Measurements from ENCODE around the gene DCTN2. TPM values are rescaled to one million over a fixed set of nuclear protein-coding genes. Genes with fewer than 3 reads are reported as not detected.
"Not testable (repeated sequence)": the region's sequence is repeated elsewhere in the genome, so short reads cannot be mapped to it uniquely, and the experiment has no call there.

The DCTN2 gene
- polyA plus RNA-seq, 6 donors from 2014 or later, result 65.6 to 87.3 (median 71.2) TPM

DNA sequence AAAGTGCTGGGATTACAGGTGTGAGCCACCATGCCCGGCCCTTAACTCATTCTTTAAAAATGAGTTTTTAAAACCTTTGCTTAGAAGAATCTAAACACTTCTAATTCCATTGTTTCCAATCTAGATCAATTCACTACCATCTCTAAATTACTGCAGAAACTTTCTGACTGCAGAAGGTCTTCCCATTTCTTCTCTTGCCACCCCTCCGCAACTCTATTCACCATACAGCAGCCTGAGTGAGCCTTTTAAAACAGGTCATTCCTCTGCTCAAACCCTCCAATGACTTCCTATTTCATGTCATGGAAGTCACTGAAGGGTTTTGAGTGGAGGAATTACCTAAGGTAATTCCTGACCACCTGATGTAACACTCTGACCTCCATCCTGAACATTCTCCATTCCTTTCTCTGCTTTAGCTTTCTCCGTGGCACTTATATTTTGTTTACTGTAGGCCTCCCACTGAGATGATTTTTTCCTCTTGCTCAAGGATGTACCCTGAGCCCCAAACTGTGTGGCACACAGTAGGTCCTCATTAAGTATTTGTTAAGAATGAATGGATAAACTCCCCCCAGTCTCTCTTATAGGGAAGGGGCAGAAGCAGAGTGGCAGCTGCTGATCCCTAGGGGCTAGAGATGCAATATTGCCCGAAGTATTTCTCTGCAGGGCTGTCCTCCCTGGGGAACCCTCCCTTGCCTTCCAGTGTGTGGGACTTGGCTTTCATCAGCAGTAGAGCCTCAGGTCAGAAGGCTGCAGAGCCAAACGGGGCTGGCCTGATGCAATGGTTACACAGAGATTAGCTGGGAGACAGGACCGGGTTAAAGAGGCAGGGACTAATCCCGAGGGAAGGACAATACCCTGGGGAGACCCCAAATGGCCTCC, 27.8 kb downstream of the DCTN2 start:
- H3K27me3 Mint-ChIP-seq, result no peaks in the 10 kb centered on the region
- no peak for DNase-seq
- H3K4me3 Mint-ChIP-seq, result peak overlapping the region; percentile 93 to 100 (median 99)
- peaks cover 0 to 9% of the 10 kb centered on the region in 2 donors for H3K36me3 Mint-ChIP-seq
- H3K9me3 Mint-ChIP-seq, result no peaks in the 10 kb centered on the region
- peaks cover 38 to 54% (median 53%) of the 10 kb centered on the region in 3 donors for H3K4me1 Mint-ChIP-seq
- ATAC-seq (ENCODE audit: low read depth in 2 of 2), result no peak
- peak overlapping the region; percentile 99 to 100 (median 100) for H3K27ac Mint-ChIP-seq

DNA sequence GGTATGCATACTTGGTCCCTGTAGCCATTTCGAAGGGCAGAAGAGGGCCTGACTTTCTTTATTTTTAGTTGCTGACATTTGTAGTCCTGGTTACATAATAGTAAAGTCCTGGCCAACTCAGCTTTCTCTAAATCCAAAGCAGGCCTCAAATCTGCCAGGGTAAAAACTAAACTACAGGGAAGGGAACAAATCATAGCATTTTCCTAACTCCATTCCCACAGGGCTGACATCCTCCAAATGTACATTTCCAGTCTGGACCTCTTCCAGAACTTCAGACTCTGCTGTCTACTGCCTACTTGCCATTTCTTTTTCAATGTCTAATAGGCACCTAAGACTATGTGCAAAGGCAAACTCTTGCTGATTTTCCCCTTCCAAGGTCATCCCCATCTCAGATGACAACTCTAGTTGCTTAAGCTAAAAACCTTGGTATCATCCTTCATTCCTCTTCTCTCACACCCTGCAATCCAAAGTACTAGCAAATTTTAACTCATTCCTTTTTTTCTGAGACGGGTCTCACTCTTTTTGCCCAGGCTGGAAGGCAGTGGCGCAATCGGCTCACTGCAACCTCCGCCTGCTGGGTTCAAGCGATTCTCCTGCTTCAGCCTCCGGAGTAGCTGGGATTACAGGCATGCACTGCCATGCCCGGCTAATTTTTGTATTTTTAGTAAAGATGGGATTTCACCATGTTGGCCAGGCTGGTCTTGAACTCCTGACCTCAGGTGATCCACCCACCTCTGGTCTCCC, 28.6 kb downstream of the DCTN2 start:
- Mint-ChIP-seq H3K27ac (peak overlapping the region in 5 of 6 donors; percentile 95 to 100 (median 100)), H3K27me3 (no peaks in the 10 kb centered on the region), H3K4me1 (peaks cover 30 to 47% (median 45%) of the 10 kb centered on the region in 3 donors), H3K4me3 (peak overlapping the region in 7 of 8 donors; percentile 93 to 100 (median 99)), H3K9me3 (no peaks in the 10 kb centered on the region), H3K36me3 (peaks cover under 1 to 9% of the 10 kb centered on the region in 2 donors)
- ATAC-seq (ENCODE audit: low read depth in 2 of 2), result no peak
- no peak for DNase-seq

DNA sequence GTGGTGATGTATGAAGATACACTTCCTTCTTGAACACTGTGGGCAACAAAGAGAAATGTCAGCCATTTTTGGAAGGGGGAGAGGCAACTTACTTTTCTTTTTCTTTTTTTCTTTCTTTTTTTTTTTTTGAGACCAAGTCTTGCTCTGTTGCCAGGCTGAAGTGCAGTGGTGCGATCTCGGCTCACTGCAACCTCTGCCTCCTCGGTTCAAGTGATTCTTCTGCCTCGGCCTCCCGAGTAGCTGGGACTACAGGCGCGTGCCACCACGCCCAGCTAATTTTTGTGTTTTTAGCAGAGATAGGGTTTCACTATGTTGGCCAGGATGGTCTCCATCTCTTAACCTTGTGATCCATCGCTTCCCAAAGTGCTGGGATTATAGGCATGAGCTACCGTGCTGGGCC, 29.3 kb downstream of the DCTN2 start:
- ATAC-seq (ENCODE audit: low read depth in 2 of 2); H3K9me3 Mint-ChIP-seq; H3K27me3 Mint-ChIP-seq; DNase-seq; H3K36me3 Mint-ChIP-seq: not testable (repeated sequence)
- peak overlapping the region in 4 of 6 donors; percentile 38 to 100 (median 80) for H3K27ac Mint-ChIP-seq
- peaks cover 26 to 46% (median 40%) of the 10 kb centered on the region in 3 donors for H3K4me1 Mint-ChIP-seq
- peak overlapping the region in 3 of 8 donors; percentile 19 to 96 (median 42) for H3K4me3 Mint-ChIP-seq

DNA sequence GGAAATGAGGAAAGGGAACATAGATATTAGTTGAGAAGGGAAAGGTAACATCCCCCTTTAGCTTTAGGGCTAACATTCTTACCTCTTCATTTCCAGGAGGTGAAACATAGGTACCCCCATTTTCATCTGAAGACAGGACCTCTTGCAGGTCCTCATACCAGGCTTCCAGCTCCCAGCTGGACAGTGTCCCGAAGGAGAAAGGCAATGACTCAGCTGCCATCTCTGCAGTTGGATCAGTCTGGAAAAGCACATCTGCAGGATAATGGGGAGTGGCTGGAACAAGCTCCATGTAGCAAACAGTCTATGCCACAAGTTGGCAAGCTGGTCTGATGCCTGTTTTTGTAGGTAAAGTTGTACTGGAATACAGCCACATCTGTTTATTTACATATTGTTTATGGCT, 29.8 kb downstream of the DCTN2 start:
- Mint-ChIP-seq H3K36me3 (peaks cover 9 to 12% of the 10 kb centered on the region in 2 donors), H3K9me3 (no peaks in the 10 kb centered on the region), H3K4me3 (peak overlapping the region in 3 of 8 donors; percentile 19 to 96 (median 20)), H3K4me1 (peaks cover 31 to 45% (median 40%) of the 10 kb centered on the region in 3 donors), H3K27ac (peak overlapping the region in 4 of 6 donors; percentile 3 to 100 (median 64)), H3K27me3 (no peaks in the 10 kb centered on the region)
- DNase-seq (no peak), ATAC-seq (ENCODE audit: low read depth in 2 of 2) (no peak)

DNA sequence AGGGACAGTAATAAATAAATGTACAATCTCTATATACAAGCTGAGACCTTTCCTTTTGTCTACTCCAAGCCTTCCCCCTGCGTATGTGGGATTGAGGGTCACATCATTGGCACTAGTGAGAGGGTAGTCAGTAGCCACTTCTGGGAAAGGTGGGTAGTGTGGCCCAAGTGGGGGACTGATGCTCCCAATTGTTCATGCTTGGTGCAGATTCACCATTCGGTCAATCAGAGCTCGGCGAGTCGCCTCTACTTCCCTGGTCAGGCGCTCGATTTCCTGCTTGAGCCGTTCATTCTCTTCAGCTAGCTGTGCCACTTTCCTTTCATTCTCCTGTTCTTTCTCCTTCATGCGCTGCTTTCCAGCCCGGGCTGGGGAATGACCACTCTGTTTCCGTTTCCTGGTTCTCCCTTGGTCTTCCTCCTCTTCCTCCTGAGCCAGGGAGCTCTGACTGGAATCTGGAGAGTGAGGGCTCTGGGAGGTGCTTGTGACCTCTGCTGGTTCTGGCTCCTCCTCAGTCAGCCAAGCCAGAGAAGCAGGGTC, 30.3 kb downstream of the DCTN2 start:
- Mint-ChIP-seq H3K4me3 (peak overlapping the region in 2 of 8 donors; percentile 76 to 96), H3K36me3 (peaks cover 9 to 17% of the 10 kb centered on the region in 2 donors)

DNA sequence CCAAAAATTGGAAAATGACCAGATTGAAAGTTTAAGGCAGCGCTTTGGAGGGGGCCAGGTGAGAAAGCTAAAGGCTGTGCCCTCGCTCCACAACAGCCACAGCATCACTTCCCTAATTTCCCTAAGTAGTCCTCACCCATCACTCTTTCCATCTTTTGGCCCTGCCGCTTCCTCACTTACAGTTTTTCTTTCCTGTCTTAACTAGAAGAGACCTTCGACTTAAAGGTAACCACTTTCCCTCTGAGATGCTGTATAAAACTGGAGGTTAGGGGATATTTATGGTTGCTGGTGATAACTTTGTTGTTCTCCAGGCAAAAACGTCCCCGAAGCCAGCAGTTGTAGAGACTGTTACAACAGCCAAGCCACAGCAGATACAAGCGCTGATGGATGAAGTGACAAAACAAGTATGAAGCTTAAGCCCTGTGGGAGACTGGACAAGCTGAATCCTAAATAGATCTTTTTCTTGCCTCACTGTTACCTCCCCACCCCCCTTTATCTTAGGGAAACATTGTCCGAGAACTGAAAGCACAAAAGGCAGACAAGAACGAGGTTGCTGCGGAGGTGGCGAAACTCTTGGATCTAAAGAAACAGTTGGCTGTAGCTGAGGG, 31.0 kb downstream of the DCTN2 start:
- DNase-seq, result no peak
- no peaks in the 10 kb centered on the region for H3K9me3 Mint-ChIP-seq
- peaks cover 9 to 19% of the 10 kb centered on the region in 2 donors for H3K36me3 Mint-ChIP-seq
- no peaks in the 10 kb centered on the region for H3K27me3 Mint-ChIP-seq
- no peak for ATAC-seq (ENCODE audit: low read depth in 2 of 2)
- H3K27ac Mint-ChIP-seq, result peak overlapping the region in 5 of 6 donors; percentile 40 to 100 (median 56)
- H3K4me1 Mint-ChIP-seq, result peaks cover 27 to 33% (median 31%) of the 10 kb centered on the region in 3 donors
- peak overlapping the region in 1 of 8 donors; percentile 65 for H3K4me3 Mint-ChIP-seq

More for the DNA sequence above, 30.3 kb downstream of the DCTN2 start:
- Mint-ChIP-seq H3K9me3 (no peaks in the 10 kb centered on the region), H3K27me3 (no peaks in the 10 kb centered on the region), H3K4me1 (peaks cover 30 to 40% (median 35%) of the 10 kb centered on the region in 3 donors), H3K27ac (peak overlapping the region in 2 of 6 donors; percentile 82 to 100)
- ATAC-seq (ENCODE audit: low read depth in 2 of 2) (no peak), DNase-seq (no peak)

DNA sequence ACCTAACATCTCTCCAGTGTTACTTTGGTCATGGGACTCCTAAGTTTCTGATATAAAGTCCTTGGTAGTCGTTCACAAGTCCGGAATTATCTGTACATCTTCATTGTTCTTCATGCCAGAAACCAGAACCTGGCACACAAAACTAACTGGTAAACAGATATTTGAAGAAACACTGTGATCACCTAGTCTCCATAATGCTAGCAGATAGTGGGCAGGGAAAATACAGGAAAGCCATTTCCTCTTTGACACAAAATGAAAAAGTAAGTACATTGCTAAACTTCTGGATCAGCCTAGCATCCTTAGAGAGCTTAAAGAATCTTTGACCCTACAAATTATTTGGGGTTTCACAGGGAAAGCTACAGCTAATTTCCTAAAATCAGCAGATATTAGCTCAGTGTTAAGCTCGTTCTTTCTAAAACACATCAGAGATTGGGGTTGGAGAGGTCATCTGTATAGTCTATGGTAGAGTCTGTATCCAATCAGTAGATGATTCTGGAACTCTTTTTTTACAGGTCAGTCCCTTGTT, 31.5 kb downstream of the DCTN2 start:
- Mint-ChIP-seq H3K27me3 (no peaks in the 10 kb centered on the region), H3K4me1 (peaks cover 22 to 31% (median 30%) of the 10 kb centered on the region in 3 donors), H3K27ac (peak overlapping the region in 3 of 6 donors; percentile 50 to 100 (median 70)), H3K9me3 (no peaks in the 10 kb centered on the region), H3K36me3 (peaks cover 9 to 19% of the 10 kb centered on the region in 2 donors), H3K4me3 (peak overlapping the region in 1 of 8 donors; percentile 65)
- DNase-seq, result no peak
- no peak for ATAC-seq (ENCODE audit: low read depth in 2 of 2)

DNA sequence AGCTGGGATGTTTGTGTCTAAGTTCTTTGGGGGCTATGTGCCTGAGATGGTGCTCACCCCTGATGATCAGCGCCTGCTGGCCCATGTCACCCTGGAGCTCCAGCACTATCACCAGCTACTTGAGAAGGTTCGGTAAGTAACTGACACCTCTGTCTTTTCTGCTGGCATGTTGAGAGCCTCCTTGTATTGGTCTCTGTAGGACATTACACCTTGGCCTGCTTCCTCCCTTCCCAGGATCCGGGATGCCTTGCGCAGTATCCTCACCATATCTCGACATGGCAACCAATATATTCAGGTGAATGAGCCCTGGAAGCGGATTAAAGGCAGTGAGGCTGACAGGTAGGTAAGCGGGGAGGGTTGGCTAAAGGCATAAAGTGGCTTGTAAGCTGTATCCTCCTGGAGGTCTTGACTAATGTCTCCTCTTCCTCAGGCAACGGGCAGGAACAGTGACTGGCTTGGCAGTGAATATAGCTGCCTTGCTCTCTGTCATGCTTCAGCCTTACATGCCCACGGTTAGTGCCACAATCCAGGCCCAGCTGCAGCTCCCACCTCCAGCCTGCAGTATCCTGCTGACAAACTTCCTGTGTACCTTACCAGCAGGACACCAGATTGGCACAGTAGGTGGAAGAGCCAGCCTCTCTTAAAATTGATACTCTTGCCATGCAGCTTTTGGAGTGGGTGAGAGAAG, 32.1 kb downstream of the DCTN2 start:
- Mint-ChIP-seq H3K36me3 (peaks cover 9 to 21% of the 10 kb centered on the region in 2 donors), H3K27me3 (no peaks in the 10 kb centered on the region), H3K27ac (peak overlapping the region in 3 of 6 donors; percentile 54 to 100 (median 70)), H3K4me3 (no peak overlapping the region), H3K9me3 (no peaks in the 10 kb centered on the region), H3K4me1 (peaks cover 18 to 28% (median 26%) of the 10 kb centered on the region in 3 donors)
- DNase-seq (no peak), ATAC-seq (ENCODE audit: low read depth in 2 of 2) (no peak)

DNA sequence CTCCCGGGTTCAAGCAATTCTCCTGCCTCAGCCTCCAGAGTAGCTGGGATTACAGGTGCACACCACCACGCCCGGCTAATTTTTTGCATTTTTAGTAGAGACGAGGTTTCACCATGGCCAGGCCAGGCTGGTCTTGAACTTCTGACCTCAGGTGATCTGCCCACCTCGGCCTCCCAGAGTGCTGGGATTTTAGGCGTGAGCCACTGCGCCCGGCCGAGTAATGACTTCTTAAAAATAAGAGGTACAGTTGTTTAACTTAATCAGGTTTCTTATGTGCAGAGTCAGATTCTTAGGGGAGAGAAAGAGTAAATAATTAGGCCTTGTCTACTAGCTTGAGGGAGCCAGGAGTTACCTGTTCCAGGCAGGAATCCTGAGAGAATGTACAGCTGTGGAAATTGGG, 32.7 kb downstream of the DCTN2 start:
- DNase-seq; ATAC-seq (ENCODE audit: low read depth in 2 of 2); H3K4me3 Mint-ChIP-seq; H3K9me3 Mint-ChIP-seq; H3K27me3 Mint-ChIP-seq: not testable (repeated sequence)
- Mint-ChIP-seq H3K27ac (peak overlapping the region in 1 of 6 donors; percentile 15), H3K4me1 (peaks cover 15 to 26% (median 23%) of the 10 kb centered on the region in 3 donors), H3K36me3 (peaks cover 9 to 27% of the 10 kb centered on the region in 2 donors)

DNA sequence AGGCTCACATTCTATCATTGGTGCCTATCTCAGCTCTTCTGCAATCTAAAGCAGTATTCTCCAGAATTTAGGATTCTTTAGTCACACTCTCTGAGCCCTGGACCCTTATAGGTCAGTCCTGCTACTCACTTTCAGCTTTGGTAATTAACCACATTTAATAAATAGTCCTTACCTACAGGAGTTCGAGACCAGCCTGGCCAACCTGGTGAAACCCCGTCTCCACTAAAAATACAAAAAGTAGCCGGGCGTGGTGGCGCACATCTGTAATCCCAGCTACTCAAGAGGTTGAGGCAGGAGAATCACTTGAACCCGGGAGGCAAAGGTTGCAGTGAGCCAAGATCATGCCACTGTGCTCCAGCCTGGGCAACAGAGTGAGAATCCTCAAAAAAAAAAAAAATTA, 33.3 kb downstream of the DCTN2 start:
- peak overlapping the region in 1 of 8 donors; percentile 33 for H3K4me3 Mint-ChIP-seq
- not testable (repeated sequence) for H3K9me3 Mint-ChIP-seq; DNase-seq; ATAC-seq (ENCODE audit: low read depth in 2 of 2); H3K27me3 Mint-ChIP-seq
- H3K4me1 Mint-ChIP-seq, result peaks cover 10 to 20% (median 17%) of the 10 kb centered on the region in 3 donors
- H3K36me3 Mint-ChIP-seq, result peaks cover 9 to 27% of the 10 kb centered on the region in 2 donors
- H3K27ac Mint-ChIP-seq, result peak overlapping the region in 3 of 6 donors; percentile 54 to 59 (median 58)

DNA sequence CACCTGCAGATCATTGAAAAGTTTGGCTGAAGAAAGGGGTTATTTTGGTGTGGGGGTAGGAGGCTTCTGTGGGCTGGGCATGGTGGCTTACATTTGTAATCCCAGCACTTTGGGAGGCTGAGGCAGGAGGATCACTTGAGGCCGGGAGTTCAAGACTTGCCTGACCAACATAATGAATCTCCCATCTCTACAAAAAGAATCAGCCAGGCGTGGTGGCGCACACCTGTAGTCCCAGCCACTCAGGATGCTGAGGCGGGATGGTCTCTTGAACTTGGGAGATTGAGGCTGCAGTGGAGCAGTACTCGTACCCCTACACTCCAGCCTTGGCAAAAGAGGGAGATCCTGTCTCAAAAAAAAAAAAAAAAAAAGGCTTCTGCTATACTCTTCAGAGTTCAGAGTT, 33.7 kb downstream of the DCTN2 start:
- DNase-seq (no peak), ATAC-seq (ENCODE audit: low read depth in 2 of 2) (no peak)
- H3K27ac Mint-ChIP-seq, result peak overlapping the region in 3 of 6 donors; percentile 14 to 74 (median 59)
- H3K27me3 Mint-ChIP-seq, result no peaks in the 10 kb centered on the region
- peaks cover 9 to 27% of the 10 kb centered on the region in 2 donors for H3K36me3 Mint-ChIP-seq
- peaks cover 6 to 16% (median 13%) of the 10 kb centered on the region in 3 donors for H3K4me1 Mint-ChIP-seq
- H3K9me3 Mint-ChIP-seq, result no peaks in the 10 kb centered on the region
- H3K4me3 Mint-ChIP-seq, result no peak overlapping the region

DNA sequence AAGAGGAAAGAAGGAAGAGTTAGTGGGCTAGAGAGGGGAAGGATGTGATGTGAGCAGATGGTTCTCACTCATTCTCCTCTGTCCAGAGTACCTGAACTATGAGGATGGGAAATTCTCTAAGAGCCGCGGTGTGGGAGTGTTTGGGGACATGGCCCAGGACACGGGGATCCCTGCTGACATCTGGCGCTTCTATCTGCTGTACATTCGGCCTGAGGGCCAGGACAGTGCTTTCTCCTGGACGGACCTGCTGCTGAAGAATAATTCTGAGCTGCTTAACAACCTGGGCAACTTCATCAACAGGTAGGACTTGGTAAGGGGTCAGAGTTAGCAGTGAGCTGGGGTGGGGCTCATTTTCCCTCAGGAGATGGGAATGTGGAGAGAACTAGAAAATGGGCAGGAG, 34.3 kb downstream of the DCTN2 start:
- no peak for DNase-seq
- H3K27me3 Mint-ChIP-seq, result no peaks in the 10 kb centered on the region
- H3K4me1 Mint-ChIP-seq, result peaks cover 4 to 10% (median 7%) of the 10 kb centered on the region in 3 donors
- peak overlapping the region in 5 of 6 donors; percentile 49 to 87 (median 65) for H3K27ac Mint-ChIP-seq
- ATAC-seq (ENCODE audit: low read depth in 2 of 2), result no peak
- no peaks in the 10 kb centered on the region for H3K9me3 Mint-ChIP-seq
- H3K4me3 Mint-ChIP-seq, result no peak overlapping the region
- peaks cover 9 to 27% of the 10 kb centered on the region in 2 donors for H3K36me3 Mint-ChIP-seq

Data from naive B cell (primary cell).